C4-2B (cell line): ENCODE measurements around the gene FKBP1B.

Experiments
- ZFX ChIP-seq: fragments of 450-650 bp; IDR thresholded peaks from 2 replicates; pipeline ENCODE4 v1.6.1; 2017
- TF ChIP-seq, protein P1 (sequence below): fragments of 450-650 bp; conservative IDR thresholded peaks from 2 replicates; pipeline ENCODE4 v1.5.1; 2017; ENCODE audit warnings: mild to moderate bottlenecking

DNA sequence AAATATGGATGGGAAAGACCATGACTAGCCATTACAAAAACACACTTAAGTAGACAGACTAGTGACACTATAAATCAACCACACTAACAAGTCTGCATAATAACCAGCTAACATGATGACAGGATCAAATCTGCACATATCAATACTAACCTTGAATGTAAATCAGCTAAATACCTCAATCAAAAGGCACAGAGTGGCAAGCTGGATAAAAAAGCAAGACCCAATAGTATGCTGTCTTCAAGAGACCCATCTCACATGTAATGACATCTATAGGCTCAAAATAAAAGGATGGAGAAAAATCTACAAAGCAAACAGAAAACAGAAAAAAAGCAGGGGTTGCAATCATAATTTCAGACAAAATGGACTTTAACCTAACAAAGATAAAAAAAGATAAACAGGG lies 57.2 kb downstream of the FKBP1B start:
- TF ChIP-seq, protein P1, sequence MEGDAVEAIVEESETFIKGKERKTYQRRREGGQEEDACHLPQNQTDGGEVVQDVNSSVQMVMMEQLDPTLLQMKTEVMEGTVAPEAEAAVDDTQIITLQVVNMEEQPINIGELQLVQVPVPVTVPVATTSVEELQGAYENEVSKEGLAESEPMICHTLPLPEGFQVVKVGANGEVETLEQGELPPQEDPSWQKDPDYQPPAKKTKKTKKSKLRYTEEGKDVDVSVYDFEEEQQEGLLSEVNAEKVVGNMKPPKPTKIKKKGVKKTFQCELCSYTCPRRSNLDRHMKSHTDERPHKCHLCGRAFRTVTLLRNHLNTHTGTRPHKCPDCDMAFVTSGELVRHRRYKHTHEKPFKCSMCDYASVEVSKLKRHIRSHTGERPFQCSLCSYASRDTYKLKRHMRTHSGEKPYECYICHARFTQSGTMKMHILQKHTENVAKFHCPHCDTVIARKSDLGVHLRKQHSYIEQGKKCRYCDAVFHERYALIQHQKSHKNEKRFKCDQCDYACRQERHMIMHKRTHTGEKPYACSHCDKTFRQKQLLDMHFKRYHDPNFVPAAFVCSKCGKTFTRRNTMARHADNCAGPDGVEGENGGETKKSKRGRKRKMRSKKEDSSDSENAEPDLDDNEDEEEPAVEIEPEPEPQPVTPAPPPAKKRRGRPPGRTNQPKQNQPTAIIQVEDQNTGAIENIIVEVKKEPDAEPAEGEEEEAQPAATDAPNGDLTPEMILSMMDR = no peak
- TF ChIP-seq ZFX = no peak
